ENCODE measurements around the gene VRK1.
"Not testable (repeated sequence)": the region's sequence is repeated elsewhere in the genome, so short reads cannot be mapped to it uniquely, and the experiment has no call there.

The VRK1 gene

DNA sequence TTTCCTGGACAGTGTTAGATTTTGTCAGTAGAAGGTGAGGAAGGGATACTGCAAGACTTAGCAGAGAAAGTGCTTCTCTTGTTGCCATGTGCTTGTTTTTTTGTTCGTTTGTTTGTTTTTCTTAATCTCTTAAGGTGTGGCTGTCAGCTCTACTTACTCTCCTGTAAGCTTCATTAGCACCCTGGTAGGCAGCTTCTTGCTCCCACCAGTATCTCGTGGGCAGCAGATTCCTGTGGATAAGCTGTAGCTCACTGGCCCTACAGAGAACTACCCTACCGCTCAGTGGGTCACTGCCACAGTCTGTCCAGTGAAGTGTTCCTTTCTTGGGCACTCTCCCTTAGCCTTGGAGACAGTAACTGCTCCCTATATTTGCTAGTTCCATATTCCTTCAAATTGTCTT is 30.1 kb downstream of the VRK1 start:
- no peak for DNase-seq

DNA sequence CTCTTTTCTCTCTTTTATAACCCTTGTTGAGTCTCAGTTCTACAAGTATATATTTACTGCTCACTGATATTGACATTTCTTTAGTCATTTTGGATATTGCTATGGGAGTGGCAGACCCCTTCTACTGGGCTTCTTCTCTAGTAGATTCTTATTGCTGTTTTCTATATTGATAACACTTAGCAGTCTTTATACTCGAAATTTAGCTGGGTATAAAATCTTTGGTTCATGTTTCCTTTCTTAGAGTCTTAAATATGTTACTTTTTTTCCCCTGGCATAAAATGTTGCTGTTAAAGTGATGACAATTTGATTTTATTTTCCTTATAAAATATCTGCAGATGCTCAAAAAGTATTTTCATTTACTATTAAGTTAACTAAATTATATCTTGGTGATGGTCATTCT is 32.6 kb downstream of the VRK1 start:
- DNase-seq = no peak

DNA sequence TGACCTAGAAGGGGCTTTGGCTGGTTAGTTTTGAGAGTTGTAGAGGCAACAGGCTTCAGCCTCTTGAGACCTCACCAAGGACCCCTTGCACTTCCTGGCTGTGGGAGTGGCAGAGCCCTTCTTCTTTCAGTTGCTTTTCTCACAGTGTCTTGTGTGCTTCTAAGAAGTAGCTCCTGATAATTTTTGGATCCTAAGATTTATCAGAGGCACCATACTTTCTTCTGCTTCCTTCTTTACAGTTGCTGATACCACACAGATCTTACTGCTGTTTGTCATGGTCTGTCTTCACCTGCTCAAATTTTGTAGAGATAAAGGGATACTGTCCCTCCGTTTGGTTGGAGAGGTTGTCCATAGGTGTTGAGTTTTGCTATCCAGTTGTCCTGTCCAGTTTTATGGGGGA is 33.8 kb downstream of the VRK1 start:
- no peak for DNase-seq

DNA sequence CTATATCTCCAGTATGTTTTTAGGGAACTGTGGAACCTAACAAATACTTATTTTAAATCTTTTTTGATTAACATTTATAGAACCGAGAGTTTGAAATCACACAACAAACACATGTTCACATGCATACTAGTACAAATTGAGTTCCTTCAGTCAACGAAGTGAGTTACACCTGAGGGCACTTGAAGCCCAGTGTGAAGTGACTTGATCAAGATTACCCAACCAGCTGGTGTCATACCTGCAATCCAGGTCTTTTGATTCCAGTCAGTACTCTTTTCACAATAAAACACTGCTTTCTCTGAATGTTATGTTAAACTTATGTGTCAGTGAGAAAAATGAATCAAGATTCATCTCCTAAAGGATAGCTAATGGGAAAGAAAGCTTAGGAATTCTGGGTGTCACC is 35.2 kb downstream of the VRK1 start:
- no peak for DNase-seq

DNA sequence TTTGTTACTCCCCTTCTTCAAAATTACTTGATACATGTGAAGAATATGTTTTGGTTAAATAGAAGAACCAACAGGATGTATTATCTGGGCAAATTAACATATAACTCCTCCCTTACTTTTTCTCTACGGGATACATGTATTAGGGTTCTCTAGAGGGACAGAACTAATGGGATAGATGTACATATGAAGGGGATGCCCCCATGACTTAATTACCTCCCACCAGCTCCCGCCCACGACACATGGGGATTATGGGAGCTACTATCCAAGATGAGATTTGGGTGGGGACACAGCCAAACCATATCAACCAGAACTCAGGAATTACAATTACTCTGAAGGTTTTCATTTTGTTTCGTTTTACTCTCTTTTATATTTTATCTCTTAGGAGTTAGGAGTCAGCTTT is 41.3 kb downstream of the VRK1 start:
- no peak for DNase-seq

DNA sequence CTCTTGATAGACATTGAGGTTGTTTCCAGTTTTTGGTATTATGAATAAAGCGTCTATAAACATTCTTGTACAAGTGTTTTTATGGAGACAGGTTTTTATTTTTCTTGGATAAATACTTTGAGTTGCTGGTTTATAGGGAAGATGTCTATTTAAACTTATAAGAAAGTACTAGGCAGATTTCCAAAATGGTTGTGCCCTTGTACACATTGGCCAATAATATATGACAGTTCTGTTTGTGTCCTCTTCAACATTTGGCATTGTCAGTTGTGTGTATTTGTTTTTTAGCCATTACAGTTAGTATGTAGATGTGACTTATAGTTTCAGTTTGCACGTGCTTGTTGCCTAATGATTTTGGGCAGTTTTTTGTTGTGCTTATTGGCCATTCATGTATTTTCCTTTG is 42.1 kb downstream of the VRK1 start:
- no peak for DNase-seq

DNA sequence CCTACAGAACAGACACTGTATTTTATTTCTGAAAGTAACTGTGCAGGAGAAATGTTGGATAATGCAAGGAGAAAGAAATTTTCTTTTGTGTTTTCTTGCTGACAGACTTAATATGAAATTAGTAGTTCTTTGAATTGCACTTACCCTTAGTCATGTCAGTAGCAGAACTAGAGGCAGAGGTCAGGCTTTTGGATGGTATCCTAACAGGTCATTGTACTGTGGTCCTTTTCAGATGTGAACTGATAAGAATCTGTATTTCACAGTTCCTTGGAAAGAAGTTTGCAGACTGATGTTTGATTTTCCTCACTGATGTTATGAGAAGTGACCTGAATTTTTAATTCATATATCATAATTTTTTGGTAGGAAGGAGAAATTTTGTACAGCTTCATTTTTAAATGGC is 46.0 kb downstream of the VRK1 start:
- no peak for DNase-seq

DNA sequence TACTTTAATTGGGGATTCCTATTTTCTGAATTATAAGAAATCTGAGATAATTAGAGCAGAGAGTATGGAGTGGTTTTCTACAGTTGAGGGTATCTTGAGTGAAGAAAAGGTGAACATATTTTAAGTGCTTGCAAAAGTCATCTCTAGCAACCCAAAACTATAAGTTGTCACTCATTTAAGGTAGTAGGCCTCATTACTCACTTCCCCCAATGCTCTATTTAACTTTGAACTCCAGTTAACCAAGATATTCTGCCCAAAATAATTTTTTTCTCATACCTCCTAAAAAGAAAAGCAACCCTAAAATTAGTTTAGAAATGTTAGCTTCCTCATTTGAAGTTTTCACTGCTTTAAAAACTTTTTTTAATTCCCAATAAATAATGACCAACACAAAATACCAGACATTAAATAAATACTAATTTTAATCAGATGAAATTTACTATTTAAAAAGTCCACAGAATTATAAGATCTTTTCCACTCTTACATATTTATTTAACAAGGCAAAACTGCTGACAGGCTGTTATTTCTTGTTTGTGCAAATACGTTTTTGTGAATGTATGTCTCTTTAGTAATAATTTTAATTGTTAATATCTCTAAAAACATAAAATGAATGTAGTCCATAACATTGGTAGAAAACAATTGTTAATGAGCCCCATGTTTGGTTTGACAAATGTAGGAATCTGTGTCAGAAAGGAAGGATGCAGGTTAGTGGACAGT is 47.8 kb downstream of the VRK1 start:
- no peak for DNase-seq

DNA sequence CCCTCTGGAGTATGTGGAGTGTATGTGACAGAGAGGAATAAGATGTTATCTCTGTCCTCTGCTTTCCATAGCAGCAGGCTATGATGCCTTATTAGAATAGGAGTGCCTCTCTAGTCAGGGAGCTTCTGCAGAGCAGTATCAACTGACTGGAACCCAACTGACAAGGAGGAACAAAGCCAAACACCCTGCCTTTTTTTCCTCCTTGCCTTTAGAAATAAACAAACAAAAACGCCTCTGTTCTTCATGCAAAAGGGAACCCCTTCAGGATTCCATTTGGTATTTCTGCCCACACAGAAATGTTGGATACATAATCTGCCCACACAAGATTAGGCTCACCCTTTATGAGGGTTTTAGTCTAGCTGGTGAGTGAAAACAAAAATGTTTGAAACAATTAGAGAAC is 50.3 kb downstream of the VRK1 start:
- DNase-seq = no peak

DNA sequence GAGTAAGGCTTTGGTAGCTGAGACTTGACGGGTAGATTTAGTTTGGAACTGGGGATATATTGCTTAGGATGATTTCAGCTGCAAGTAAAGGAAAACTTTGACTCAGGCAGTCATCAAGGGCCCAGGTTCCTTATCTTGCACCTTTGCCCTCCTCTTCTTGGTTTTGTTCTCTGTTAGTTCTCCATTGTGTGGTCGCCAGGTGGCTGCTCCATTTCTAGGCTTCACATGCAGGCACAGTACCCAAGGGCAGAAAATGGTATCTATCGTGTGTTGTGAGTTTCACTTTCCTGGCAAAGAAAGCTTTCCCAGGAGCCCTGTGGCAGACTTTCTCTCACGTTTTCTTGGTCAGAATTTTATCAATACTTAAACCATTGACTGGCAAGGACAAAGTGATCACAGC is 50.8 kb downstream of the VRK1 start:
- no peak for DNase-seq

DNA sequence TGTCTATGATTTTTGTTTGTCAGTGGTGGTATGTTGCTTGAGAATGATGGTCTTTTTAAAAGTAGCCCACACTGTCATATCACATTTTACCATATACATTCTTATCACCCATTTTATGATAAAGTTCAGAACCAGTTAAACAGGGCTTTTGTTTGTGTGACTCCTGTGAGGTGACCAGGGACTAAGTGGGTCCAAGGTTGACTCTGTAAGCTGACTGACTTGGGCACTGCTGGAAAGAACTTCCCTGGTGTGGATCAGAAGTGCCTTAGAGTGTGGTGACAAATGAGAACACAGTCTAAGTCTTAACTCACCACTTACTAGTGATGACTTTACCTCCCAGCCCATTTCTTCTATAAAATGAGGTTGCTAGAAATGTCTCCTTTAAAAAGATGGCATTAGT is 52.6 kb downstream of the VRK1 start:
- DNase-seq = no peak

DNA sequence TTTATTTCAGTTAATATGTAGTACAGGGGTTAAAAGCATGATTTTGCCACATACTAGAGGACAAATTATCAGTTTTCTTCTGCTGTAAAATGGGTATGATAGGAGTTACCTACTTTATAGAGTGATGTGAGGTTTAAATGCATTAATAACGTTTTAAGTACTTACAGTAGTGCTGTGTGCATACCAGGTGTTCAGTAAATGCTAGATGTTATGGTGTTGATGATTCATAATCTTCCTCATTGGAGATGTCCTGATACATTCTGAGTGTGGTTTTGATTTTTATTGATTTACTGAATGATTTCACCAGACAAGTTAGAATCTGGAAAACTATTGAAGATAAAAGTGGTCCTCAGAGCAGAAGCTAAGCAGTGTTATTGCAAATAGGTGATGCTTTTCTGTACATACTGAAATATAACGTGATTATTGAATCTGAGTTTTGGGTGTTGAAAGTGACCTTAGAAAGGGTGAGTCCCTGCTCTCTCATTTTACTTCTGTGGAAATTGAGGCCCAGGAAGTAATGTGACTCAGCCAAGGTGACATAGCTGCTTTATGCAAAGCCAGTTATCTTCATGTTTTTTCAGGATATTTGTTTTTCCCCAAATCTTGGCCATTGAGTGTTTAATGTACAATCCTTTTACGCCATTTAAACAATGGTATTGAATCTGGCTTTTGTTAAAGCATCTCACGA is 54.7 kb downstream of the VRK1 start:
- DNase-seq = no peak

DNA sequence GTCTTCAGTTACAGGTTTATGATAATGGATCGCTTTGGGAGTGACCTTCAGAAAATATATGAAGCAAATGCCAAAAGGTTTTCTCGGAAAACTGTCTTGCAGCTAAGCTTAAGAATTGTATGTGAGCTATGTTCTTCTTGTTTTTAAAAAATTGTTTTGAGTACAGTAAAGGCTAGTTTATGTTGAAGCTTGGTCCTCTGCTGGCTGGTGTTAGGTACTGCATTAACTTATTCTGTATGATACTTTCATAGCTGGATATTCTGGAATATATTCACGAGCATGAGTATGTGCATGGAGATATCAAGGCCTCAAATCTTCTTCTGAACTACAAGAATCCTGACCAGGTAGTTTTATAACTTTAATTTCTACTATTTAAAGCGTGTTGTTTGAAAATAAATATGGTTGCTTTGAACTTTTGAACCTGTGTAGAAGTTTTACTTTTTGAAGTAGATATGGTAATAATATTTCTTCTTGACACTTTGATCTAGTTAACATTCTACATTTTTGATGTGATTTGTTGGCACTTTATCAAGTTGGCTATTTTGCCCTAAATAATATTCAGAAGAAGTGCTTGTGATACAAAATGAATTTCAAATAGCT is 55.7 kb downstream of the VRK1 start:
- peak; percentile 27 to 69 (median 42) for DNase-seq

DNA sequence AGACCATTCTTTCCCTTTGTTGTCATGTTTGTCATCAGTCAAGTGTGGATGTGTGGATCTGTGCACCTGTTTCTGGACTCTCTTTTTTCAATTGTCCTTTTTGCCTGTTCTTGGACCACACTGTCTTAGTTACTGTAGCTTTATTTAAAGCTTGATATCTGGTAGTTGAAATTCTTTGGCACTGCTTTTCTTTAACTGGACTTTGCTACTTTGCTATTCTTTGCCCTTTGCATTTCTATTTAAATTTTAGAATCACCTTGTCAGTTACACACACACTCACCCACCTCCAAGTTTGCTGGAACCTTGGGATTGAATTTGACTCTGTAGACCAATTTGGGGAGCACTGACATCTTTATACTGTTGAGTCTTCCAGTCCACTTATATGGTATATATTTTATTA is 61.5 kb downstream of the VRK1 start:
- no peak for DNase-seq

DNA sequence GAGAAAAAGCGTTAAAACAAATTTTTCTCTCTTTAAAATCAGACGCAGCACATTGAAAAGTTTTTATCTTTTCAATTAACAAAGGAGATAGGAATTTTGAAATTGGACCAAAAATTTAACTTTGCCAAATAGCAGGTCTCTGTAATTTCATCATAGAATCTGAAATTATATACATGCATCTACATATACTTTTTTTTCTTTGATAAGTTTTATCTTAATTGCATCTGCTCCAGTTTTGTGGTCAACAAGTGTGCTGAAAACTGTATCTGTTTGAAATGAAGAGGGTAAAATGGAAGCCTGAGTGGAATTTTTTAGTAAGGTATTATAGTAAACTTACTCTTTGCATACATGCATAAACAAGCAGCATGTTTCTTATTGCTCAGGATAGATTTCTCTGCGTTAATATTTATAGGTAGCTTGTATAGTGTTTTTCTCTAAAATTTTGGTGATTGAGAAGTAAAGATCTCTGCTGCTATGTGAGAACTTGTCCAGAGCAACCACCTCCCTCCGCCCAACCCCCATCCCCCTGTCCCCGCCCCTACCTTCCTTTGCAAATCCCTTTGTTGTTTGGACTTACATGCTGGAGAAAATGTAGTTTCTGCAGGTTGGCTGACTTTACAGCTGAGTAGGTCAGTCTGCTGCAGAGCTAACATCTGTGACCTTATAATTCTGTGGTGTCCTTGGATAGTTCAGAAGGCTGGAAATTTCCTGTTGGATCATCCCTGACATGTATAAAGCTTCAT is 64.6 kb downstream of the VRK1 start:
- no peak for DNase-seq

DNA sequence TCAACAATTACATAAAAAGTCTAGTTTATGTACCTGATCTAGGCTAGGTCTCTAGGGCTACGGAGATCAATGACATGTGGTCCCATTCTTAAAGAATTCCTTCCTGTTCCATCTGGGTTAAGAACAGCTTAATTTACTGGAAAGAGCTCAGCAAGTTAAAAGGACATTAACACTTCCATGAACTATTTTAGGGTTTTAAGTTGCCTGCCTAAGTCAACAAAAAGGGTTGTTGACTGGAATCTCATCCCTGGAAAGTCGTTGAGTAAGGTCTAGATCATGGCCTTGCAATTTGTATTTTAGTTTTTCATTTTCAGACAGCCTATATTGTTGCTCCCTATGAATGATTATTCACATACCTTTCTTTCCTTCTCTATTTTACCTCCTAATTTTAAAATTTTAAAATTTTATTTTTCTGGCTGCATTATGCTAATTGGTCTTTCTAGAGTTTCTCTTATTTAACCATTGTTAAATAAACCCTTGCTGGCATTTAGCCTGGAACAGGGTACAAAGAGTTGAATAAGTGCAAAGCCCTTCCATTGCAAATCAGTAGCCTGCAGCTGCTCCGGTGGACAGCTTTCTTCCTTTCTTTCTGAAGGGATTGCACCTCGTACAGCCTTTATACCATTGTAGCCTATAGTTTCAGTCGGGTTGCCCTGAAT is 66.3 kb downstream of the VRK1 start:
- DNase-seq = no peak

DNA sequence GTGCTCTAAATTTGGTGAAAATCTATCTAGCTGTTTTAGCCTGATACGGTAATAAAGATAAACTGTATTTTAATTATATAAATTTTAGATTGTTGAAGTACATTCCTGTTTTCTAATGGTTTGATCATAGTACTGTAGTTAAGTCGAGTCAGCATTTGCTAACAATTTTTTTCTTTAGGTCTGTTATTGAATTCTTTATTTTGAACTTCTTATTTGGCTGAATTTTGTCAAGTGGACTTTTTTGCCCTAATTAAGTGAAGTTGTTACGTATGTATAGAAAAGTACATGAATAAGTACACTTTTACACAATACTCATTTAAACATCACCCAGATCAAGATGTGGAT is 66.8 kb downstream of the VRK1 start:
- DNase-seq = no peak

DNA sequence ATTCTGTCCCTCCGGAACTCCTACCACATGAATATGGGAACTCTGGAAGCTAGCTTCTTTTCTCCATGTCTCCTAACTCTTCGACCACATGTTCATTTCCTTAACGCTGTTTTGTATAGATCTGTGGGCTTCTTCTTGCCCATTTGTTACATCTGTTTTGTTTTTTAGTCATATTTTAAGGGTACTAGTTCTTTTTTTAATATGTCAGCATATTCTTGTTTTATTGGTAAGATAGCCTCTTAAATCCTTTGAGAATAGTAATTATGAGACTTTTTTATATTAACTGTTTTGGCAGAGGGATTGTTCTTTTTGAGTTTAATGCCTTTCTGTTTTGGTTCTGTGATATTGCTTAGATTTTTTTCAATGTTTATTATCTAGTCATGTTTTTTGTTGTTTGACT is 70.5 kb downstream of the VRK1 start:
- DNase-seq = no peak

DNA sequence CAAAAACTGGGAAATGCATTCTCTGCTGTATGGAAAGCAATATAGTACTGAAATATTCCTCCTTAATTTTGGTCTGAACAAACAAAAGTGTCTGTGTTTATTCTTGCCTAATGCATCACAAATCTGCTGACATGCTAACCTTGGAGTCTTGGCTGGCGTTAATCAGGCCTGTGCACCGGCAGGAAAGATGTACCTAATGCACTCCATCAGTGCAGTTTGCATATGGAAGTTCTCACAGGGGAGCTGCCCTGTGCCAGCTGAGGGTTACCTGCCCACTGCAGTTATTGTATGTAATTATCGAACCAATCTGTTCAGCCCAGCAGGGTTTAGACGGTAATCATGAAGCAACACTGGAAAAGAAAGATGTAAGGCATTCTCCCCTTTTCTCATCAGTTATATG is 76.9 kb downstream of the VRK1 start:
- DNase-seq = no peak

DNA sequence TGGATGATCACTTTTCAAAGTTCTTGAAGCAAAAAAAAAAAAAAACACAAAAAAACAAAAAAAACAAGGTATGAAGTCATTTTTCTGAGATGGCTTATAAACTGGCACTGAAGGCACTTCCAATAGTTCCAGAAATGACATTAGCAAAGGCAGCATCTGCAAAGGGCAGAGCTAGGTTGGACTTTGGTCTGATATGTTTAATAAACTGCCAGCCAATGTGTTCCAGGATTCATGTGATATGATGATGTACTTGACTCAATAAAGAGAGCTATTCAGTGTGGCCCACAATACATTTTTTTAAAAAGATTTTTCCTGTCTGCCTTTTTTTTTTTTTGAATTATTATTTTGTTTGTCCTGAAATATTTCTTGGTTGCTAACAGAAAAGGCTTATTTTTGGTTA is 79.6 kb downstream of the VRK1 start:
- DNase-seq = no peak

DNA sequence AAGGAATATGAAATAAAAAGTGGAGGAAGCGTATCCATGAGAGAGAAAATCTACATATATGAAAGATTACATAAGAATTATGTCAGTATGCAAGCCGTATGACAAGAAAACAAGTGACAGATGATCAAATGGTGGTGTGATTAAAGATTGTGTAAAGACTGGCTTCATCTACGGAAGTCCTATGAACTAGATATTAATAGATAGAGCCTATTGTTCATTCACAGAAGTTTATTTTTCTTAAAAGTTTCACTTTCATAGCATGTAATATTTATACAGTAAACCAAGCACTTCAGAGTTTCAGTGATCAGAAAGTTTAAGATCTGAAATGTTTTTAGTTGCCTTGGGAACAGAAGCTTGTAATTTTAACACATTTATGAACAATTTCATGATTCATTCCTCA is 84.5 kb downstream of the VRK1 start:
- DNase-seq = peak in 2 of 4 experiments; percentile 4 to 16

DNA sequence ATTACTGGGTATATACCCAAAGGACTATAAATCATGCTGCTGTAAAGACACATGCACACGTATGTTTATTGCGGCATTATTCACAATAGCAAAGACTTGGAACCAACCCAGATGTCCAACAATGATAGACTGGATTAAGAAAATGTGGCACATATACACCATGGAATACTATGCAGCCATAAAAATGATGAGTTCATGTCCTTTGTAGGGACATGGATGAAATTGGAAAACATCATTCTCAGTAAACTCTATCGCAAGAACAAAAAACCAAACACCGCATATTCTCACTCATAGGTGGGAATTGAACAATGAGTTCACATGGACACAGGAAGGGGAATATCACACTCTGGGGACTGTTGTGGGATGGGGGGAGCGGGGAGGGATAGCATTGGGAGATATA is 86.8 kb downstream of the VRK1 start:
- not testable (repeated sequence) for DNase-seq

DNA sequence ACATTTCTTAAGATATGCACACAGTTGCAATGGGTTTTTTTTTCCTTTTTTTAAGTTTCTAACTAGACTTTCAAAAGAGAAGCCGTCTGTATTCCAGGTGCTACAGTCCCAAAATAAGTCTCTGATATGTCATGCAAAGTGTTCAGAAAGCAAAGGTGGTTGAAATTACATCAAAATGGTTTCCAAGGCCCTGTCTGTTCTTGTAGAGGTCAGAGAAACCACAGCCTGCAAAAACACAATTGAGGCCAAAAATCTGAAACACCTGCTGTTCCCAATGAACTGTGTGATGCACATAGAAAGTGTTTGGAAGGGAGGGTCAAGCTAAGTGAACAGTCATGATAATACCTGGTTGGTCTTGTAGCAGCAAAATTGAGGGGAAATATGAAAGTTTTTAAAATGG is 91.0 kb downstream of the VRK1 start:
- DNase-seq = no peak

All from suppressor macrophage (primary cell).